ENCODE measurements around the gene IGSF8.
"Not testable (repeated sequence)": the region's sequence is repeated elsewhere in the genome, so short reads cannot be mapped to it uniquely, and the experiment has no call there.

The IGSF8 gene

GRCh38 chr1:160066829-160067745 is 31.3 kb downstream of the IGSF8 start:
- no peak for DNase-seq (ENCODE audit: low read depth)

- no peak for DNase-seq (ENCODE audit: low read depth)
These were observed 33.7 kb downstream of the IGSF8 start for GRCh38 chr1:160064746-160065145.

GRCh38 chr1:160064164-160064563 is 34.3 kb downstream of the IGSF8 start:
- no peak for DNase-seq (ENCODE audit: low read depth)

DNA sequence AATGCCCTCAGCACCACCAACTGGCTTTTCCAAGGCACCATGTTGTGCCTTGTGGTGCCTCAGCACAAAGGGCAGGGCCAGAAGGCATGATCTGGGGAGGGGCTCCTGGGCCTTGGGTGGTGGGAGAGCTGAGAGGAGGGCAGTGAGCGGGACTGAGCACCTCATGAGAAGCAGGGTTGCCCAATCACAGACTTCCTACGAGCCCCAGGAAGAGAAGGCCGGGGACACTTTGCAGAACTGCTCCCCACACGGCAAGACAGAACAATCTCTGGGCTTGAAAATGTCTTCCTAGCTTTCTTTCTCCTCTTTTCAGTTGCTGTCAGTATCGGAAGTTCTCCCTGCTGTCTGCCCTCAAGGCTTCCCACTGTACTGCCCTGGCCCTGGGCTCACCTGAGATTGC is 35.2 kb downstream of the IGSF8 start:
- DNase-seq (ENCODE audit: low read depth): no peak

DNA sequence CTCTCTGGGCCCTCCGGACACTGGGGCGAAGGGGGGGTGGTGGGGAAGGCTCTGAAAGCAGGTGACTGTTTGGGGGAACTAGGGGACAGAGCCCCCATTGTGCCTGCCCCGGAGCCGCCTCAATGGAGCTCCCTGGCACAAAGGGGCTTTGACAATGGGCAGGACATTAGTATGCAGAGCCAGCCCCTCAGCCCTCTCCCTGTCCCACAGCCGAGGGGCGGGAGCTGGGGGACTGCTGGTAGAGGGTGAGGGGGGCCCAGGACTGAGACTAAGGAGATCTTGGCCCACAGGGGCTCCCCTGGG is 36.2 kb downstream of the IGSF8 start:
- no peak for DNase-seq (ENCODE audit: low read depth)

GRCh38 chr1:160061369-160062229 is 36.8 kb downstream of the IGSF8 start:
- DNase-seq (ENCODE audit: low read depth): no peak

GRCh38 chr1:160058087-160058486 is 40.3 kb downstream of the IGSF8 start:
- no peak for DNase-seq (ENCODE audit: low read depth)

DNA sequence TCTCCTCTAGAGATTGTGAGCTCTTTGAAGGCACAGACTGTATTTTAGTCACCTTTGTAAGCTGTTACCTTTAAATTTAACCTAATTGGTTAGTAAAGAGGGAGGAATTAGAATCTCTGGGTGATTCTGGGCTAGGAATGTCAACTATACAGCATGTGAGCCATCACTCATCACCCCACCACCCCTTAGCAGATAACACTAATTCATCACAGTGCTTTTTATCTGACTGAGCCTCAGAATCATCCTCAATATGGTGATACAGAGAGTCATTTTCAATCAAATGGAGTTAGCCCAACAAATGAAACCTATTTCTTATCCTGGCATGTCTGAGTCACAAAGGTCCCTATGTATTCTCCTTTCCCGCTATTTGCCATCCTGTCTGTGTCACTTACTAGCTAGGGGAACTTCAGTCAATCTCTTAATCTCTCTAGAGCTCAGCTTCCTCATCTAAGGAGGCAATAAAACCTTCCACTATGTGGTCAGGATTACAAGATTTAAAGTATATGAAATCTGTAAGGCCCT is 41.7 kb downstream of the IGSF8 start:
- no peak for DNase-seq (ENCODE audit: low read depth)

DNA sequence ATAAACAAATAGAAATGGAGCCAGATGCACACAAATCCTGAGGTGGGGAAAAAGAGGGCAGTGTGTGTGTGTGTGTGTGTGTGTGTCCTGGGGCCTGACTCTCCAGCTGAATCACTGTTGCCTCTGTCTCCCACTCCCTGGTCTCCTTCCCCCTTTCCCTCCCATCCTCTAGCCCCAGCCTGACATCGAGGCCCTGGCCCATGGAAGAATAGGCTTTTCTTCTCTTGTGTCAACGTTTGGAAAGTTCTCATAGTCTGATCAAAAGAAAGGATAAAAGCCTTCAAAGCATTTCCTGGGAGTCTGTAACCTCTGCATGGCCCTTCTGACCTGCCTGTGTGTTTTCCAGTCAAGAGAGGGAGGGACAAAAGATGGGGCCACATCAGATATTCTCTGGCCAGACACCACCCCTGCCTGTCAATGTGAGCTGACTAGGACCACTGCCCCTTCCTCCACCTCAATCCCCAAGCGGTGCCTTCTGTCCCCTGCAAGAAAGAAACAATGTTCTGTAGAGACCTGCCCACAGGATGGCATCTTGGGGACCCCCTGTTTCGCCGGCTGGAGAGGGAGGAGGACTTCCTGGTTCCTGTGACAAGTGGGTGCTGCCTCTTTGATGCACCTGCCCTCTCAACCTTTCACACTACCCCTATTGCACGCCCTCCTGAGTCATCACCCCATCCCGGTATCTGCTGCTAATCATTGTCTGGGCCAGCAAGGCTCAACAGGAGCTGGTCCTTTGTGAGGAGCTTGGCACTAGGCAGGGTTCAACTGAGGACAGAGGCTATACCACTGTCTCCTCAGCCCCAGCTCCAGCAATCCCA is 44.7 kb downstream of the IGSF8 start:
- no peak for DNase-seq (ENCODE audit: low read depth)

DNA sequence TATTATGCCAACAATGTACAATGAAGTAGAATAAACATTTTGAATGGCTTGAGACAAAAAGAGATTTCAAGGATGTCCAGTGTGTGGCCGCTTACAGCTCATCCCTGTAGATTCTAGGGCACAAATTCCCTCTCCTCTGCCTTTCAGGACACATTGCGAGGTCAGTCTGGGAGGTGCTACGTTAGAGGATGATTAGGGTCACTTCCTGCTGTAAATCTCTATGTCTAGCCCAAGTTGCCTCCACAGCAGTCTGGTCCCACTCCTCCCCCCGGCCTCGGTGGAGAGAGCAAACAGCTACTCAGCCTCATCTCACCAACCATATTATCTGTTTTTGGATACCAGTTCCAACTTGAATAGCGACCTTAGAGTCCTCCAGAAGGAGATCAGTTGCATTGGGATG is 45.5 kb downstream of the IGSF8 start:
- no peak for DNase-seq (ENCODE audit: low read depth)

- DNase-seq (ENCODE audit: low read depth): no peak
These were observed 47.8 kb downstream of the IGSF8 start for GRCh38 chr1:160050619-160051018.

DNA sequence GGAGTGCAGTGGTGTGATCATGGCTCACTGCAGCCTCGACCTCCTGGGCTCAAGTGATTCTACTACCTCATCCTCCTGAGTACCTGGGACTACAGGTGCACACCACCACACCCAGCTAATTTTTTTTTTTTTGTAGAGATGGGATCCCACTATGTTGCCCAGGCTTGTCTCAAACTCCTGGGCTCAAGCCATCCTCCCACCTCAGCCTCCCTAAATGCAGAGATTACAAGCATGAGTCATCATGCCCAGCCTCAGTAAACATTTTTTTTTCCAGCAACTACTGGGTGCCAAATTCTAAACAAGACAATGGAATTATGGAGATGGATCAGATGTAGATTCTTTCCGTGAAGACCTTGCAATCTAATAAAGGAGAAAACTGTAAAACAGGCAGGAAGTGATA is 48.2 kb downstream of the IGSF8 start:
- not testable (repeated sequence) for DNase-seq (ENCODE audit: low read depth)

- DNase-seq (ENCODE audit: low read depth): no peak
These were observed 49.3 kb downstream of the IGSF8 start for GRCh38 chr1:160049101-160049500.

DNA sequence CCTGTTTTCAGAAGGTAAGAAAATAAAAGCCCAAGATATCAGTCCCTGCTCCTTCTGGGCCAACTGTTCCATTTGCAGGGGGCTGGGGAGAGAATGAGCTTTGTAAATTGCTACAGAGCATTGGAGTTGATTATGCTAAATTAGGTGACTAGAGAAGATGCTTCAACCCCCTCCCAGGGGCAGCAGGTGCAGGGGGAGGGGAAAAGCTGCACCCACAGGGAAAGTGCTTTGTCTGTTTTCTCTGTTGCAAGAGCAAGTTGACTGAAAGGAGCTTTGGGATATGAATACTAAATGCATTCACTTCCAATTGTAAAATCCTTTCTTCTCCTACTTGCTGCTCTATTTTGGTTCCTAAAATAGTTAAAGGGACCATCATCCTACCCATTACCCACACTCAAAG is 50.1 kb downstream of the IGSF8 start:
- no peak for DNase-seq (ENCODE audit: low read depth)

- DNase-seq (ENCODE audit: low read depth): no peak
These were observed 51.1 kb downstream of the IGSF8 start for GRCh38 chr1:160047111-160047991.

DNA sequence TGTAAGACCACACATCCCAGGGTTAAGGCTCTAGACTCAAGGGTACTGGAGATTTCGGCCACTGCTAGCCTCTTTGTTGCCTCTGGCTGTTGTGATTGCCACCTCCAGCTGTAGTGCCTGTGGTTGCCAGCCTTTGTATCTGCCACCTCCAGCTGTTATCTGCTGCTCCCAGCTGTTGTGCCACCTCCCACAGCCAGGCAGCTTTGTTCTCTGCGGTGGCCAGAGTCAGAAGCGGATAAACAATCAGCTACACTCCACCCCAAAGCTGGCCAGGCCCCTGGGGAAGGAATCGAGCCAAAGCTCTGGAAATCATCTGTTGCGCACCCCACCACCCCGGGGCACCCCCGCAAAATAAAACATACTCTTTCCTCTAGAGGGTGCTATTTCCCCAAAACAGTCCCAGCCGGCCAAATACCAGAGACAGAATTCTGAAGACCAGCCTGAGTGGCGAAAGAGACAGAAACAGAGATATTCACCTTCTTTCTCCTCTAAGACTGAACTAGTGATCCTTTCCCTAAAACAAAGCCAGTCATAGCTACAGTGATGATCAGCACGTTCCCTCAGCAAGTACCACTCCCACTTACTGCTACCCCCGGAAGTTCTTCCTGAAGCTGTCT is 51.8 kb downstream of the IGSF8 start:
- no peak for DNase-seq (ENCODE audit: low read depth)

DNA sequence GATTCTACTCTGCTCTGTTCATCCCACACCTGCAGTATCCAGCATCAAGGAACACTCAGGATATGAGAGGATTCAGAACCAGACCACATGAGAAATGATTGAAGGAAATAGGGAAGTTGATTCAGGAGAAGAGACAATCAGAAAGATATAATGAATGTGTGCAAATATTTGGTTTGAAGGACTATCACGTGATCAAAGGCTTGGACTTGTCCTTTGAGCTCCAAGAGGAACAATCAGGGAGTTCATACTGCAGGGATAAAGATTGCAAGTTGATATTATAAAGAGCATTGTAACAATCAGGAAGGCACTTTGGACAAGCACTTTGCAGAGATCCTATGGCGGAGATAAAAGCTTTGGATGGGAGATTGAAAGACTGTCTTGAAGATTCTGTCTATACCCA is 52.8 kb downstream of the IGSF8 start:
- DNase-seq (ENCODE audit: low read depth): no peak

- no peak for DNase-seq (ENCODE audit: low read depth)
These were observed 54.9 kb downstream of the IGSF8 start for GRCh38 chr1:160043543-160043942.
